H9 (cell line): ENCODE data around the gene CP. TPM values are rescaled to one million over a fixed set of nuclear protein-coding genes. Genes with fewer than 3 reads are reported as not detected.

Experiments used
- DNase-seq: peaks from one replicate; pipeline ENCODE4 v3.0.0-alpha.2; 2017
- H2AFZ ChIP-seq: one replicate; pipeline ENCODE4 v1.6.1; 2013; ENCODE audit warnings: mild to moderate bottlenecking, low read length, control low read depth, moderate library complexity
- H2AK5ac ChIP-seq: 2 replicates; pipeline ENCODE4 v1.6.1; 2013; ENCODE audit warnings: low read length, control low read depth, mixed read lengths; ENCODE audit not compliant: insufficient read length
- H2BK120ac ChIP-seq: one replicate; pipeline ENCODE4 v1.6.1; 2013; ENCODE audit warnings: low read depth, mild to moderate bottlenecking, low read length, control low read depth, inconsistent platforms; ENCODE audit not compliant: poor library complexity, severe bottlenecking
- H2BK12ac ChIP-seq: 2 replicates; pipeline ENCODE4 v1.6.1; 2013; ENCODE audit warnings: low read length, control low read depth, mixed read lengths, low read depth; ENCODE audit not compliant: insufficient read length
- H2BK15ac ChIP-seq: 2 replicates; pipeline ENCODE4 v1.6.1; 2013; ENCODE audit warnings: low read depth, low read length, control low read depth
- H2BK20ac ChIP-seq: one replicate; pipeline ENCODE4 v1.6.1; 2013; ENCODE audit warnings: low read depth, mild to moderate bottlenecking, low read length, control low read depth, inconsistent platforms; ENCODE audit not compliant: poor library complexity, severe bottlenecking
- H2BK5ac ChIP-seq: 2 replicates; pipeline ENCODE4 v1.6.1; 2013; ENCODE audit warnings: low read length, control low read depth, mixed read lengths; ENCODE audit not compliant: insufficient read length
- H3K14ac ChIP-seq: 2 replicates; pipeline ENCODE4 v1.6.1; 2013; ENCODE audit warnings: low read length, control low read depth; ENCODE audit not compliant: insufficient read depth
- H3K18ac ChIP-seq: 2 replicates; pipeline ENCODE4 v1.6.1; 2013; ENCODE audit warnings: low read depth, mild to moderate bottlenecking, mixed read lengths, low read length, control low read depth; ENCODE audit not compliant: insufficient read length
- H3K23ac ChIP-seq: 2 replicates; pipeline ENCODE4 v1.6.1; 2013; ENCODE audit warnings: low read length, control low read depth, mixed read lengths, low read depth; ENCODE audit not compliant: insufficient read length
- H3K23me2 ChIP-seq: 2 replicates; pipeline ENCODE4 v1.6.1; 2013; ENCODE audit warnings: low read depth, mild to moderate bottlenecking, mixed read lengths, low read length, control low read depth; ENCODE audit not compliant: insufficient read length, poor library complexity, severe bottlenecking
- H3K27ac ChIP-seq: 2 replicates; pipeline ENCODE4 v1.5.1; 2013; ENCODE audit warnings: low read length, control low read depth, mixed read lengths, low read depth; ENCODE audit not compliant: insufficient read length
- H3K27me3 ChIP-seq: 2 replicates; pipeline ENCODE4 v1.6.1; 2013; ENCODE audit warnings: low read length, control low read depth, inconsistent platforms; ENCODE audit not compliant: insufficient read depth
- H3K4ac ChIP-seq: 2 replicates; pipeline ENCODE4 v1.6.1; 2013; ENCODE audit warnings: low read depth, mild to moderate bottlenecking, control low read depth, inconsistent platforms, low read length, moderate library complexity
- H3K4me1 ChIP-seq: 2 replicates; pipeline ENCODE4 v1.6.1; 2013; ENCODE audit warnings: low read length, control low read depth, inconsistent platforms; ENCODE audit not compliant: insufficient read depth
- H3K4me2 ChIP-seq: 2 replicates; pipeline ENCODE4 v1.6.1; 2013; ENCODE audit warnings: low read length, control low read depth, mixed read lengths; ENCODE audit not compliant: insufficient read length, insufficient read depth
- H3K56ac ChIP-seq: 2 replicates; pipeline ENCODE4 v1.6.1; 2013; ENCODE audit warnings: low read depth, mild to moderate bottlenecking, mixed read lengths, low read length, control low read depth; ENCODE audit not compliant: insufficient read length
- H3K79me1 ChIP-seq: 2 replicates; pipeline ENCODE4 v1.6.1; 2013; ENCODE audit warnings: low read depth, mild to moderate bottlenecking, moderate library complexity, low read length, control low read depth, inconsistent platforms; ENCODE audit not compliant: insufficient read depth, poor library complexity, severe bottlenecking
- H3K79me2 ChIP-seq: 2 replicates; pipeline ENCODE4 v1.6.1; 2013; ENCODE audit warnings: low read length, control low read depth, inconsistent platforms; ENCODE audit not compliant: insufficient read depth
- H3K9ac ChIP-seq: 2 replicates; pipeline ENCODE4 v1.6.1; 2013; ENCODE audit warnings: low read length, control low read depth, mixed read lengths; ENCODE audit not compliant: insufficient read length; ENCODE audit errors: extremely low read depth
- H3K9me3 ChIP-seq: one replicate; pipeline ENCODE4 v1.6.1; 2013; ENCODE audit warnings: low read depth, low read length, inconsistent platforms; ENCODE audit not compliant: control insufficient read depth
- H3T11ph ChIP-seq: one replicate; pipeline ENCODE4 v1.6.1; 2013; ENCODE audit warnings: mild to moderate bottlenecking, low read length, control low read depth, inconsistent platforms
- H4K20me1 ChIP-seq: one replicate; pipeline ENCODE4 v1.6.1; 2013; ENCODE audit not compliant: control insufficient read depth, insufficient read length, insufficient read depth
- H4K5ac ChIP-seq: 2 replicates; pipeline ENCODE4 v1.6.1; 2013; ENCODE audit warnings: low read depth, mild to moderate bottlenecking, mixed read lengths, low read length, control low read depth; ENCODE audit not compliant: insufficient read length
- H4K8ac ChIP-seq: replicated peaks from 2 replicates; pipeline ENCODE4 v1.6.1; 2013; ENCODE audit warnings: low read length, control low read depth, mixed read lengths, low read depth; ENCODE audit not compliant: insufficient read length
- H4K91ac ChIP-seq: 2 replicates; pipeline ENCODE4 v1.6.1; 2013; ENCODE audit warnings: low read depth, mild to moderate bottlenecking, moderate library complexity, mixed read lengths, low read length, control low read depth; ENCODE audit not compliant: insufficient read length
- H3K27ac Mint-ChIP-seq, 3 experiments: 2 replicates in 2 of 3; 3 replicates in 1 of 3; pipeline ENCODE4 v1.8.0; 2020 to 2021; ENCODE audit warnings: mixed read lengths in 3 of 3, mild to moderate bottlenecking in 1 of 3, moderate library complexity in 1 of 3
- H3K27me3 Mint-ChIP-seq: 2 replicates; pipeline ENCODE4 v1.8.0; 2021; ENCODE audit warnings: low read depth, mild to moderate bottlenecking, moderate library complexity, mixed read lengths
- H3K36me3 Mint-ChIP-seq, 3 experiments: 2 replicates in 2 of 3; 3 replicates in 1 of 3; pipeline ENCODE4 v1.8.0; 2020 to 2021; ENCODE audit warnings: low read depth in 3 of 3, mixed read lengths in 3 of 3; ENCODE audit not compliant: insufficient read depth in 1 of 3
- H3K4me1 Mint-ChIP-seq, 2 experiments: 2 replicates each; pipeline ENCODE4 v1.8.0; 2020; ENCODE audit warnings: mixed read lengths in 2 of 2
- H3K4me3 Mint-ChIP-seq, 2 experiments: 2 replicates in 1 of 2; 3 replicates in 1 of 2; pipeline ENCODE4 v1.8.0; 2020 to 2021; ENCODE audit warnings: mild to moderate bottlenecking in 2 of 2, mixed read lengths in 2 of 2, moderate library complexity in 1 of 2
- H3K9me3 Mint-ChIP-seq, 2 experiments: 2 replicates in 1 of 2; 3 replicates in 1 of 2; pipeline ENCODE4 v1.8.0; 2020; ENCODE audit warnings: mild to moderate bottlenecking in 2 of 2, mixed read lengths in 2 of 2, moderate library complexity in 1 of 2
- WGBS: extraction: QIAGEN DNeasy Blood & Tissue Kit; methylation state at CpG from one replicate; pipeline ENCODE4 v1.1.7; 2013; ENCODE audit warnings: missing lambda C conversion rate, low lambda C conversion rate, mixed read lengths; ENCODE audit not compliant: insufficient read length; ENCODE audit errors: extremely low coverage; 5-methylcytosine and 5-hydroxymethylcytosine counted together
- total RNA-seq: library from RNA; stranded (reverse); gene quantifications from 2 replicates; pipeline ENCODE4 v1.2.1, GENCODE V29; 2021
- TF ChIP-seq, protein P1 (sequence below): fragments of 200-600 bp; sonication (generic); conservative IDR thresholded peaks from 3 replicates; pipeline ENCODE4 v1.8.0; 2021; ENCODE audit warnings: antibody characterized with exemption, mild to moderate bottlenecking

The CP gene
- total RNA-seq, 1 experiment from 2014 or later: 1.1 TPM

GRCh38 chr3:149150436-149150835, 71.2 kb downstream of the CP start:
- Histone ChIP-seq H4K20me1 (no peaks in the 10 kb centered on the region), H3K23ac (no peak overlapping the region), H3K9me3 (no peaks in the 10 kb centered on the region), H2AK5ac (no peak overlapping the region), H2AFZ (no peak overlapping the region), H3K79me1 (no peaks in the 10 kb centered on the region), H3K4ac (no peak overlapping the region), H4K91ac (no peak overlapping the region), H4K8ac (no peak overlapping the region), H3K4me1 (no peaks in the 10 kb centered on the region), H2BK12ac (no peak overlapping the region), H3K56ac (no peak overlapping the region), H2BK5ac (no peak overlapping the region), H2BK120ac (no peak overlapping the region), H3T11ph (no peak overlapping the region), H3K23me2 (no peaks in the 10 kb centered on the region), H2BK20ac (no peak overlapping the region), H3K14ac (no peak overlapping the region), H3K79me2 (no peaks in the 10 kb centered on the region), H3K9ac (no peak overlapping the region), H3K18ac (no peak overlapping the region), H2BK15ac (no peak overlapping the region), H3K4me2 (no peak overlapping the region), H3K27me3 (no peaks in the 10 kb centered on the region), H3K27ac (no peak overlapping the region), H4K5ac (no peak overlapping the region)
- H3K27ac Mint-ChIP-seq: peak overlapping the region; percentile 38 to 89 (median 52); a peak in 3 of 7 replicates
- H3K4me1 Mint-ChIP-seq: peaks cover 2% of the 10 kb centered on the region in 2 experiments; a peak in 1 of 4 replicates
- H3K9me3 Mint-ChIP-seq: no peaks in the 10 kb centered on the region
- no peaks in the 10 kb centered on the region for H3K27me3 Mint-ChIP-seq
- TF ChIP-seq, protein P1, sequence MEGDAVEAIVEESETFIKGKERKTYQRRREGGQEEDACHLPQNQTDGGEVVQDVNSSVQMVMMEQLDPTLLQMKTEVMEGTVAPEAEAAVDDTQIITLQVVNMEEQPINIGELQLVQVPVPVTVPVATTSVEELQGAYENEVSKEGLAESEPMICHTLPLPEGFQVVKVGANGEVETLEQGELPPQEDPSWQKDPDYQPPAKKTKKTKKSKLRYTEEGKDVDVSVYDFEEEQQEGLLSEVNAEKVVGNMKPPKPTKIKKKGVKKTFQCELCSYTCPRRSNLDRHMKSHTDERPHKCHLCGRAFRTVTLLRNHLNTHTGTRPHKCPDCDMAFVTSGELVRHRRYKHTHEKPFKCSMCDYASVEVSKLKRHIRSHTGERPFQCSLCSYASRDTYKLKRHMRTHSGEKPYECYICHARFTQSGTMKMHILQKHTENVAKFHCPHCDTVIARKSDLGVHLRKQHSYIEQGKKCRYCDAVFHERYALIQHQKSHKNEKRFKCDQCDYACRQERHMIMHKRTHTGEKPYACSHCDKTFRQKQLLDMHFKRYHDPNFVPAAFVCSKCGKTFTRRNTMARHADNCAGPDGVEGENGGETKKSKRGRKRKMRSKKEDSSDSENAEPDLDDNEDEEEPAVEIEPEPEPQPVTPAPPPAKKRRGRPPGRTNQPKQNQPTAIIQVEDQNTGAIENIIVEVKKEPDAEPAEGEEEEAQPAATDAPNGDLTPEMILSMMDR: no peak
- peaks cover 15 to 50% (median 44%) of the 10 kb centered on the region in 3 experiments; a peak in 6 of 7 replicates for H3K36me3 Mint-ChIP-seq
- no CpG with 5 or more reads among the region's 6 CpGs for WGBS
- DNase-seq: no peak
- no peak overlapping the region for H3K4me3 Mint-ChIP-seq
